Activated T-cell treated with anti-CD3 and anti-CD28 coated beads for 48 hours (primary cell): ENCODE results near the gene IZUMO1.
"Not testable (repeated sequence)": the region's sequence is repeated elsewhere in the genome, so short reads cannot be mapped to it uniquely, and the experiment has no call there.

Experiments used
- DNase-seq: peaks from one replicate; pipeline ENCODE4 v3.0.0-alpha.2; 2020; ENCODE audit warnings: low read depth

The IZUMO1 gene

DNA sequence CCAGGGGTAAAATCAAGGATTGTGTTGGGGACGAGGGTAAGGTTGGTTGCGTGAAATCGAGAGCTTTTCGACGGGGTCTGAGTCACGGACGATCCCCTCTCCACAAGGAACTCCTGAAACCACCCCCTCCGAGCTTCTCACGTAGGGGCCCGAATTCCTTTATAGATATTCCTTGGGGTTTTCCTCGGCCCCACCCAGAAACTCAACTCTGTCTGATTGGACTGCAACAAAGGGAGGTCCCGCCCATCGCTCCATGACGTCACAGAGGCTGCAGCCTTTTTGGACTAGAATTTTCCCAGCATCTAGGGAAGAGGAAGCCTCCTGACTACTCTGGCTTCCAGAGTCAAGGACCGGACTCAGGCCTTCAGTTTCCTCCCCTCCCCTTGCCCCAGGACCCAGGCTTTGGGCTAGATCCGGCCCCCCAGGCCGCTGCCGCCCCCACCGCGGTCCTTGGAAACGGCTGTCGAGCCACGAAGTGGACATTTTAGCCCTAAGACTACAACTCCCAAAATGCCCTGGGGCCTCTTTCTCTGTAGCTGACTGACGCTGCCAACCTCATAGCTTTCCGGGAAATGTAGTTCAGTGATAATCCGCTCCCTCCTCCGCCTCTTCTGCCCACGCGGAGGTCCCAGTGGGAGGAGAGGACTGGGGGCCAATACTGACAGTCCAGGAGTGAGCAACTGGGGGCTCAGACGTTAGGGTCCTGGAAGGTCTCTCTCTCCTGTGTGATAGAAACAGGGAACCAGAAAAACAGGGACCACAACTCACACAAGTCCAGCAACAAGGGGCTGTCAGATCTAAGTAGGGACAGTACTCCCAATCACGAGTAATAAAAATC lies at the start of gene IZUMO1:
Gene IZUMO1 (minus strand): TSS at position 172 of the 838 bp plus-strand sequence. CDS start 1,050 bp downstream, outside the sequence.
- peak; percentile 45 for DNase-seq

DNA sequence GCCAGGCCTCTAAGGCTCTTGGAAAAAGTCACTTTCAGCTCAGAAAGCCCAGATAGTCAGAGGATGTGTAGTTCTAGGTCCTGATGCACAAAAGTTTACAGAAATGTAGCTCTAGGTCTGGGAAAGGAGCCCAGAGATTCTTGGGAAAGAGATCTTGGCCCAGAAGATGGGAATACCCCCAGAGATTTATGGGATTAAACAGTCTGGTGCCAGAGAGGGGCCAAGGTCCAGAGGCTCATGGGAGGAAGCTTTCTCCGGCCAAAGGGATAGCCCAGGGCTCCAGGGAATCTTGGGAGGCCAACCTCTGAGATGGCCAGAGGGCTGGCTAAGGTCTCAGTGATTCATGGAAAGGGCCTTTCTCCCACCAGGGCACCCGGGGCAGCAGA lies 49.0 kb upstream of the IZUMO1 start:
- DNase-seq: no peak

DNA sequence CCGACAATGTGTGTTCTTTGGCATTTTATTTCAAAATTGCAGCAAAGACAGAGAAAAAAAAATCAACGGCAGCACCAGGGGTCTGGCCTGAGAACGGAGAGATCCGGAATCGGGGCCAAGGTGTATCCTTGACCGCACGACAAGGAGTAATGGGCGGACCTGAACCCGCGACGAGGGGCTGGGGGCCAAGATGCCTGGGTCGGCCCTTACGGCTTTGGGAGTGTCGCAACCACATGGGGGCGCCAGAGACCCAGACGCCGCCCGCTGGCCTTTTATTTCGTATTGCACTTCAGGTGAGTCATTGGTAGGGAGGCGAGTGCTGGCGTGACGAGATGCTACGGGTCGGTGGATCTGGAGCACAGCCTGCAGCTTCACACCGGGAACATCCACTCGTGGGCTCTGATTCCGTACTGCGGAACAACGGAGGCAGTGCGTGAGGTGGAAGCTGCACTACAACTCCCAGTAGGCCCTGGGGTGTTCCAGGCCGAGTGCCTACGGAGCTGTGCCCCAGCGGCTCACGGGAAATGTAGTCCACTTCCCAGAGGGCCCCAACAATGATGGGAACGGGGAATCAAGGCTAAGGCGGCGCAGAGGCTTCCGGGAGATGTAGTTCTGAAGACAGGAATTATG lies 48.5 kb upstream of the IZUMO1 start:
- peak; percentile 77 for DNase-seq

DNA sequence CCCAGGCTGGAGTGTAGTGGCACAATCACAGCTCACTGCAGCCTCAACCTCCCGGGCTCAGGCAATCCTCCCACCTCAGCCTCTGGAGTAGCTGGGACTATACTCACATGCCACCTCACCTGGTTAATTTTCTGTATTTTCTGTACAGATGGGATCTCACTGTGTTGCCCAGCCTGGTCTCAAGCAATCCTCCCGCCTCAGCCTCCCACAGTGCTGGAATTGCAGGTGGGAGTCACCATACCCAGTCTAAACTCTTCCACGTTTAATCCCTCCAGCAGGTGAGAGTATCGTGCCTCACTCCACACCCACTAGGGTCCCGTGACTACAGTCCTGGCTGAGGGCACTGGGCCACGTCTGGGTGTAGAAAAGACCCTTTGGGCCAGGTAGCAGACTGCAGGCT lies 47.6 kb upstream of the IZUMO1 start:
- DNase-seq: no peak

DNA sequence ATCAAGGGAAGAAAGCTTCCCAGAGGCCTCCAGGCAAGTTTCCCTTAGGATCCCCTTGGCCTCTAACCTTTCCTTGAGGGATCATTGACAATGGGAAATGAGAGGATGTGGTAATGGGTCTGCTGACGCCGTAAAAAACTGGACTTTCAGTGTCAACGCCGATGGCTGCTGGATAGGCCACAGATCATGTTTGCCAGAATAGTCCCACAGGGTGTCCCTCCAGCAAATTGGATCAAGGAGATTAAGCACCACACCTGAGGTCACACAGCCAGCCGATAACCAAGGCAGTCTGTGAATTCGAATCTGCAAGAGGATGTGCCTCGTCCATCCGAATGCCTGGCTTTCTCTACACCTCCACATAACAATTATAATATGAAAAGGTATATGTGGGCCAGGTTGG lies 46.6 kb upstream of the IZUMO1 start:
- DNase-seq: no peak

DNA sequence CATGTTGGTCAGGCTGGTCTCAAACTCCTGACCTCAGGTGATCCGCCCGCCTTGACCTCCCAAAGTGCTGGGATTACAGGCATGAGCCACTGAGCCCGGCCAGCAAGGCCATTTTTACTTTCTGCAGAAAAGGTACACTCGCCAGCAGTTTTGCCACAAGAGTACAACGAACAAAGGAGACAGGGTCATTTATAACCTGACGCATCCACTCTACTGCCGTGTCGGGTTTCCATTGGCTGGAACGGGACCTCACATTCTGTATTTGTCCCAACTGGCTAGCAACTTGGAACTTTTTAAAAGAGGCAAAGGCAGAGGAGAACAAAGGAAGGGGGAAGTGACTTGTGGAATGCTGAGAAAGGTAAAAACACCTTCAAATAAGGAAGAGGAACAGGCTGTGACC lies 40.6 kb upstream of the IZUMO1 start:
- DNase-seq: not testable (repeated sequence)

DNA sequence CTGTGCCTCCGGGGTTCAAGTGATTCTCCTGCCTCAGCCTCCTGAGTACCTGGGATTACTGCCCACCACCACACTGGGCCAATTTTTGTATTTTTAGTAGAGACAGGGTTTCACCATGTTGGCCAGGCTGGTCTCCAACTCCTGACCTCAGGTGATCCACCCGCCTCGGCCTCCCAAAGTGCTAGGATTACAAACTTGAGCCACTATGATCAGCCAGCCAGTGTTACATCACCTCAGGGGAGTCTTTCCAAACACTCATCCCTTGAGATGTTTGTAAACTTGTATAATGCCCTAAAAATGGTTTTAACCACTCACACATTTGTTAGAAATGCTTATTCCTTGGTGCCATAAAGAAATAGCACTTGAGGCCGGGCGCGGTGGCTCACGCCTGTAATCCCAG lies 39.7 kb upstream of the IZUMO1 start:
- DNase-seq: not testable (repeated sequence)

DNA sequence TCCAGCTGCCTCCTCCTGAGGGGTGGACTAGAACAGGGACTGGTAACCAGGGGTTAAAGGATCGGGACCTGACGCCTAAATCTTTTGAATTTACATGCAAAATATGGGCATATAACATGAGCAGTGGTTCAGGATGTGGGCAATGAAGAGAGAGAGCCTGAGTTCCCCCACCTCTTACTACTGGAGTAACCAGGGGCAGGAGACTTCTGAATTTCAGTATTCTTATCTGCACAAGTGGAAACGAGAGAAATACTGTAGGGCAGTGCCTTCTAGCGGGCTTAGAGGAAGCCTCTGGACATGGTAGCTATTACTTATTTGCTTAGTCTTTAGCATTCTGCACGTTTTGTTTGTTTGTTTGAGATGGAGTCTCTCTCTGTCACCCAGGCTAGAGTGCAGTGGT lies 37.8 kb upstream of the IZUMO1 start:
- DNase-seq: no peak

DNA sequence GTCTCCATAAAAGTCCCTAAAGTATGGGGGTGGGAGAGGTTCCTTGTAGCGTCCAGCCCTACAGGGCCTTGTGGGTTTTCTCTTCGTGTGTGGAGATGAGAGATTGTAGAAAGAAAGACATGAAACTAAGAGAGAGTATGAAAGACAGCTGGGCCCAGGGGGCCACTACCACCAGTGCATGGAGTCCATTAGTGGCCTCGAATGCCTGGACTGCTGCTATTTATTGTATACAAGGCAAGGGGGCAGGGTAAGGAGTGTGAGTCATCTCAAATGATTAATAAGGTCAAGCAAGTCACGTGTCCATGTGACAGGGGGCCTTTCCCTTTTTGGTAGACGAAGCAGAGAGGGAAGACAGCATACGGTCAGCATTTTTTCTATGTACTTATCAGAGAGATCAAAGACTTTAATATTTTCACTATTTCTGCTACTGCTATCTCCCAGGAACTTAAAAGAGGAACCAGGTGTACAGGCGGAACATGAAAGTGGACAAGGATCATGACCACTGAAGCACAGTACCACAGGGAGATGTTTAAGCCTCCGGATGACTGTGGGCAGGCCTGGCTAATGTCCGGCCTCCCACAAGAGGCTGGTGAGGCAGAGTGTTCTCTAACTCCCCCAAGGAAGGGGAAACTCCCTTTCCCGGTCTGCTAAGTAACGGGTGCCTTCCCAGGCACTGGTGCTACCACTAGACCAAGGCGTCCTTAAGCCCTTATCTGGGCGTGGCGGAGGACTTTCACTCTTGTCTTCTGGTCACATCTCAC lies 34.1 kb upstream of the IZUMO1 start:
- DNase-seq: no peak

DNA sequence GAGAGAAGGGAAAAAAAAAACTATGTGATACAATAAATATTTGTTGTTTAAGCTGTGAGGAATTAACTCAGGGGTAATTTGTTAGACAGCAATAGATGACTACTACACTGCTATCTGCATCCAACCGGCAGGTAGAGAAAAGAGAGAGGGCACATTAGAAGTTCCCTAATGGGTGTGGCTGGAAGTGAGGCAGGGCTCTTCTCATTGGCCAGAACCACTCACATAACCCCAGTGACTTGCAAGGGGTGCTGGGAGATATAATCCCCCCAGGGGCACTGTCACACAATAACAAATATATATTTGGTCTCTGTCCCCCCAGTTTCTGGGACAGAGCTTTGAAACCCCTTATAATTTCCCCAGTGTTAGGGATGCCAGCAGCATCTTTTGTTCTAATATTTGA lies 32.9 kb upstream of the IZUMO1 start:
- no peak for DNase-seq

DNA sequence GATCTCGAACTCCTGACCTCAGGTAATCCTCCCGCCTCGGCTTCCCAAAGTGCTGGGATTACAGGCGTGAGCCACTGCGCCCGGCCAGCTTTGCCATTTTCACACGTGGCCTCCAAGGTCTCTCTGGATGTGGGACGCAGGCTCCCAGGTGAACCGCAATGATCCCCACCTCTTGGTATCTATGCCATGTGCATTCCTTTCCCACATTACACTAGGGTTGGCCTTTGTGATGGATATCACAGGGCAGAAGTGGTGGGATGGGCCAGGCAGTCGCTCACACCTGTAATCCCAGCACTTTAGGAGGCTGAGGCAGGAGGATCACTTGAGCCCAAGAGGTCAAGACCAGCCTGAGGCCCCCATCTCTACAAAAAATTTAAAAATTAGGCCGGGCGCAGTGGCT lies 31.0 kb upstream of the IZUMO1 start:
- DNase-seq: no peak

DNA sequence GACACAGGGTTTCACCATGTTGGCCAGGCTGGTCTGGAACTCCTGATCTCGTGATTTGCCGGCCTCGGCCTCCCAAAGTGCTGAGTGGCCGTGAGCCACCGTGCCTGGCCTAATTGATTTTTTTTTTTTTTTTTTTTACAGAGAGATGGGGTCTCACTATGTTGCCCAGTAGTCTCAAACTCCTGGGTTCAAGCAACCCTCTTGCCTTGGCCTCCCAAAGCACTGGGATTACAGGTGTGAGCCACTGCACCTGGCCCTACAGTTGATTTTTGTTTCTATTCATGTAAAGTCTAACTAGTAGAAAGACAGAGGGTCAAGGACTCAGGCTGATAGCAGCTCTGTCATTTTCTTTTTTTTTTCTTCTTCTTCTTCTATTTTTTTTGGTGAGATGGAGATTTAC lies 30.4 kb upstream of the IZUMO1 start:
- no peak for DNase-seq

DNA sequence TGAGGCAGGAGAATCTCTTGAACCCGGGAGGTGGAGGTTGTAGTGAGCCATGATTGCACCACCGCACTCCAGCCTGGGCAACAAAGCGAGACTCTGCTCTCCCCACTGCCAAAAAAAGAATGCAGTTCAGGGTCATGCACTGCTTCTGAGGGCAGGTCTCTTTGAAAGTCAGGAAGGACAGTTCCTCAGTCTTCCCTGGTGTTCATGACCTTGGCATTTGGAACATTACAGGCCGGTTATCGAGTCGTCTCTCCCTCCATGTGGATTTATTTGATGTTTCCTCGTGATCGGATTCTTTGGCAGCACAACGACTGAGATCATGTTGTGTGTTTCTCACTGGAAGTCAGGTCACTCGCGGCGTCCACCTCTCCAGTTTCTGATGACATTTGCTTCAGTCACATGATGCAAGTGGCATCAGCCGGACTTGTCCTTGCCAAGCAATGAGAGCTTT lies 25.8 kb upstream of the IZUMO1 start:
- no peak for DNase-seq

DNA sequence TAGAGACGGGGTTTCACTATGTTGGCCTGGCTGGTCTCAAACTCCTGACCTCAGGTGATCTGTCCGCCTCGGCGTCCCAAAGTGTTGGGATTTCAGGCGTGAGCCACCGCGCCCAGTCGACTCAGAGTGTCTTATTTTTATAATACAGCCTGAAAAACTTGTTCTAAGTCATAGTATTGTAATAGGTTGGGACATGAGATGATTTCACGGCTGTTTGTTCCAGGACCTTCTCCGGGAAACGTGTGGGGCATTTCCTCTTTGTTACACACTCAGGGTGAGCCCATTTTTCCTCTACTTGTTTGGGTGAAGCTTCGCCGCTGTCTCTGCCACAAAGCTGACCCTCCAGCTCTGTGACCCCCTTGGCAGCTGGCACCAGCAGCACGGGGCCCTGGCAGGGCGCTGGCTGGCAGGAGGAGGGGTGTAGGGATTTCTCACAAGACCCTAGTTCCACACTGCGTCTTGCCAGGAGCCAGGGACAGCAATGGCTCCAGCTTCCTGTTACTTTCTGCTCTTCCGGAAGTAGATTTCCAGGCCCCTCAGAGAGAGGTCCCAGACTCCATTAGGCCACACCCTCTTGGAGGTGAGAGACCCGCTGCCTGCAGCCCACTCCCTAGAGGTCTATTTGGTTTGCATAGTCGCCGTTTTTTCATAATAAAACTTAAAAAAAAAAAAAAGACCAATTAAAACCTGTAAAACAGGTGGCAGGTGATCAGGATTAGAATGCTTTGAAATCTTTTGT lies 24.2 kb upstream of the IZUMO1 start:
- no peak for DNase-seq

DNA sequence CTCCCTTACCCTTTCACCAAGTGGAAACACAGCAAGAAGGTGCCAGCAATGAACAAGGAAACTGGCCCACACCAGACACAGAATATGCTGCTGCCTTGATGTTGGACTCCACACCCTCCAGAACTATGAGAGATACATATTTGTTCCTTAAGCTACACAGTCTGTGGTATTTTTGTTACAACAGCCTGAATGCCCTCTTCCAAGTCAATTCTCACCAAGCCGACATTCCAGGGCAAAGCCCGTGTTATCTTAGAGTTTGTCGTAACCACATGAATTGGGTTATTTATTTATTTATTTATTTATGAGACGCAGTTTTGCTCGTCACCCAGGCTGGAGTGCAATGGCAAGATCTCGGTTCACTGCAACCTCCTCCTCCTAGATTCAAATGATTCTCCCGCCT lies 23.6 kb upstream of the IZUMO1 start:
- no peak for DNase-seq

DNA sequence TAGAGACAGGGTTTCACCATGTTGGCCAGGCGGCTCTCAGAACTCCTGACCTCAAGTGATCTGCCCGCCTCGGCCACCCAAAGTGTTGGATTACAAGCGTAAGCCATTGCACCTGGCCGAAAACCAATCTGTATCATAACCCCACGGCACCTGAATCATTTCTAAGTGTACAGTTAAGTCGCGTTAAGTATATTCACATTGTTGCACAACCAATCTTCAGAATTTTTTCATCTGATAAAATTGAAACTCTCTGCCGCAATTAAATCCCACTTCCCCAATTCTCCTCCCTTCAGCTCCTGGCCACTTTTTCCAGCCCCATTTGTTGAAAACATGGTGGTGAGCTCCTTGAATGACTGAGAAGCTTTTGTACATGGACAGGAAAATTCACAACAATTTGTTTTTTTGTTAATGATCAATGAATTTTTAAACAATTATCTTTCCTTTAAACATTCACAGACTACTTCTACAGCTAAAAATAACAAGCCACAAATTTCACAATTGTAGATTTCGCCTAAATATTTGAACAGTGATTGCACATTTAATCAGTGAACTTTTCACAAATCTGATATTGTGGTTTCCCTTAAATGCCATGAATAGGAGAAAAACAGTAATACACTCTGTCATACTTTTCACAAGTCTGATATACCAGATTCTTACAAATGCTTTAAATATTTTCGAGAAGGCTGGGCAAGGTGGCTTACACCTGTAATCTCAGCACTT lies 22.4 kb upstream of the IZUMO1 start:
- DNase-seq: no peak

DNA sequence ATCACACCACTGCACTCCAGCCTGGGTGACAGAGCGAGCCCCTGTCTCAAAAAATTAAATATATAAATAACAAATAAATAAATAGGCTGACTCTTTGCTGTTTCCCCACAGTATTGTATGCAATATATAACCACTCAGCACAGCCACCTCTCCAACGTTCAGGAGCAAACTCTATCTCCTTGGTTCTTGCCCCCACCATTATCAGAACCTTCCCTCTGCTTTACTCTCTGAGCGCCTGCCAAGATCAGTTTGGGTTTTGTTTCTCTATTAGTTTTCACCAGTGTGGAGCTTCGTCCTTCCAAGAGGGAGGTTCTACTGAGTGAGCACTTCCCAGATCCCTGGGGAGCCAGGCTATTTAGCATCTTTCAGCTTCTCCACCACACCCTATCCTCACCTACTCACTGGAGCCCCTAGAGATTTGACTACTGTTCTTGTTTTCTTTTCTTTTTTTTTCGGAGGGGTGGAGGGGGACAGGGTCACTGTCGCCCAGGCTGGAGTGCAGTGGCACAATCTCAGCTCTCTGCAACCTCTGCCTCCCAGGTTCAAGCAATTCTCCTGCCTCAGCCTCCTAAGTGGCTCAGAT lies 21.6 kb upstream of the IZUMO1 start:
- DNase-seq: not testable (repeated sequence)

DNA sequence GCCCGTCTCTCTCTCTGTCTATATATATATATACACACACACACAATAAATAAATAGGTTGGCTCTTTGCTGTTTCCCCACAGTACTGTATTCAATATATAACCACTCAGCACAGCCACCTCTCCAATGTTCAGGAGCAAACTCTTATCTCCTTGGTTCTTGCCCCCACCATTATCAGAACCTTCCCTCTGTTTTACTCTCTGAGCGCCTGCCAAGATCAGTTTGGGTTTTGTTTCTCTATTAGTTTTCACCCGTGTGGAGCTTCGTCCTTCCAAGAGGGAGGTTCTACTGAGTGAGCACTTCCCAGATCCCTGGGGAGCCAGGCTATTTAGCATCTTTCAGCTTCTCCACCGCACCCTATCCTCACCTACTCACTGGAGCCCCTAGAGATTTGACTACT lies 19.1 kb upstream of the IZUMO1 start:
- not testable (repeated sequence) for DNase-seq

DNA sequence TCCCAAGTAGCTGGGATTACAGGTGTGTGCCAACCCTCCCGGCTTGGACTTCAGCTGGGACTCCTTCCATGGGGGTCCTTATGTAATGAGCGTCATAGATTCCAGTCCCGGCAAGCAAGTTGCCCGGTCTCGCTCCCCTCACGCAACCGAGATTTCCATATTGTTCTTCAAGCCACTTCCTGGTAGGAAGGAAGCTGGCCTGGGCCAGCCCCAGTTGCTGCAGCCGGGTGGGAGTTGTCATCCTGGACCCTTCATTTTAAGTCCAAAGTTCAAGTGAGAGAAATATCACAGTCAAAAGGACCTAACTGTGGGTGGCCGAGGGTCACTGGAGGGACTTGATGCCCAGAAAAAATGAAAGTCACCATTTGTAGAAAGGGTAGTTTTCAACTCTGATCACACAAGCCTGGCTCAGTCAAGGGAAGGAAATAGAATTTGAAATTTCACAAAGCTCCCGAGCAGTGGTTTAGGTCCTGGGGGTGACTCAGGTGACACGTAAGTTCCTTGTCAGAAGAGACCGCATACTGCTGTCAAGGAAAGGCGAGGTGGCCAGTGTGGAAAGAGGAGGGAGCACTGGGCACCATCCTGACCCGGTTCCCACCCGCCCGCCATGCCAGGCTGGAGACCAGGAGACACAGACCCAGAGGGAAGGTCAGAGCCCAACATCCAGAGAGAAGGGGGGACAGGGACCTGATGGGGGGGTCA lies 13.9 kb upstream of the IZUMO1 start:
- no peak for DNase-seq

DNA sequence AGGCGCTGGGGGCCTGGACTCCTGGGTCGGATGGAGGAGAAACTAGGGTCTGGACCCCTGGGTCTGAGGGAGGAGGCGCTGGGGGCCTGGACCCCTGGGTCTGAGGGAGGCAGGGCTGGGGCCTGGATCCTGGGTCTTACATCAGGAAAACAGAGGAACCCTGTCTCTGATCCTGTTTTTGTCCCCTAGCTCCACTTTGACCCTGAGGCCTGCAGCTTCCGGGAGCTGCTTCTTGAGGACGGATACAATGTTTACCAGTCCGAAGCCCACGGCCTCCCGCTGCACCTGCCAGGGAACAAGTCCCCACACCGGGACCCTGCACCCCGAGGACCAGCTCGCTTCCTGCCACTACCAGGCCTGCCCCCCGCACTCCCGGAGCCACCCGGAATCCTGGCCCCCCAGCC lies 11.0 kb upstream of the IZUMO1 start:
- DNase-seq: no peak
